Mesendoderm (in vitro differentiated cells): Measurements from ENCODE around the gene PDZRN3.

ENCODE experiments used
- DNase-seq: peaks from one replicate; pipeline ENCODE4 v3.0.0; 2013
- H2AK5ac ChIP-seq: 2 replicates; pipeline ENCODE4 v1.6.1; 2013; ENCODE audit warnings: low read length, inconsistent platforms
- H2BK120ac ChIP-seq: 2 replicates; pipeline ENCODE4 v1.6.1; 2013; ENCODE audit warnings: low read depth, mild to moderate bottlenecking, low read length, moderate library complexity, mixed read lengths
- H2BK15ac ChIP-seq: replicated peaks from 2 replicates; pipeline ENCODE4 v1.6.1; 2013; ENCODE audit warnings: low read depth, mild to moderate bottlenecking, moderate library complexity
- H2BK5ac ChIP-seq: 2 replicates; pipeline ENCODE4 v1.6.1; 2013; ENCODE audit warnings: low read length, inconsistent platforms
- H3K18ac ChIP-seq: 2 replicates; pipeline ENCODE4 v1.6.1; 2013; ENCODE audit warnings: mild to moderate bottlenecking, low read length, mixed read lengths
- H3K23ac ChIP-seq: one replicate; pipeline ENCODE4 v1.6.1; 2013; ENCODE audit warnings: low read length
- H3K27ac ChIP-seq: 2 replicates; pipeline ENCODE4 v1.5.1; 2013; ENCODE audit warnings: low read depth, mild to moderate bottlenecking, inconsistent platforms, low read length, moderate library complexity
- H3K27me3 ChIP-seq: 2 replicates; pipeline ENCODE4 v1.6.1; 2013; ENCODE audit warnings: low read length, control low read depth, mild to moderate bottlenecking, inconsistent platforms; ENCODE audit not compliant: insufficient read depth, poor library complexity
- H3K36me3 ChIP-seq: 2 replicates; pipeline ENCODE4 v1.6.1; 2013; ENCODE audit warnings: low read length, inconsistent platforms; ENCODE audit not compliant: control insufficient read depth, insufficient read depth
- H3K4ac ChIP-seq: one replicate; pipeline ENCODE4 v1.6.1; 2013; ENCODE audit warnings: low read depth, mild to moderate bottlenecking, low read length, moderate library complexity
- H3K4me1 ChIP-seq: 2 replicates; pipeline ENCODE4 v1.6.1; 2013; ENCODE audit warnings: low read depth, low read length, inconsistent platforms; ENCODE audit not compliant: control insufficient read depth
- H3K4me2 ChIP-seq: 2 replicates; pipeline ENCODE4 v1.6.1; 2013; ENCODE audit warnings: low read length
- H3K4me3 ChIP-seq: 2 replicates; pipeline ENCODE4 v1.5.1; 2013; ENCODE audit warnings: mild to moderate bottlenecking, low read length
- H3K56ac ChIP-seq: one replicate; pipeline ENCODE4 v1.6.1; 2013; ENCODE audit warnings: low read length
- H3K79me1 ChIP-seq: 2 replicates; pipeline ENCODE4 v1.6.1; 2013; ENCODE audit warnings: low read length, inconsistent platforms
- H3K79me2 ChIP-seq: 2 replicates; pipeline ENCODE4 v1.6.1; 2013; ENCODE audit warnings: mild to moderate bottlenecking, low read length; ENCODE audit not compliant: control insufficient read depth, insufficient read depth
- H3K9ac ChIP-seq: 2 replicates; pipeline ENCODE4 v1.6.1; 2013; ENCODE audit warnings: low read length, inconsistent platforms
- H4K5ac ChIP-seq: one replicate; pipeline ENCODE4 v1.6.1; 2013; ENCODE audit warnings: low read length
- H4K8ac ChIP-seq: one replicate; pipeline ENCODE4 v1.6.1; 2013; ENCODE audit warnings: low read depth, mild to moderate bottlenecking, control low read depth, low read length, moderate library complexity
- WGBS: extraction: QIAGEN DNeasy Blood & Tissue Kit; methylation state at CpG from one replicate; pipeline ENCODE4 v1.1.7; 2013; ENCODE audit warnings: low lambda C conversion rate, missing lambda C conversion rate; ENCODE audit not compliant: insufficient coverage; ENCODE audit errors: extremely low coverage; 5-methylcytosine and 5-hydroxymethylcytosine counted together

The PDZRN3 gene

GRCh38 chr3:73383470-73384049 lies 241.2 kb downstream of the PDZRN3 start:
- WGBS = no CpG with 5 or more reads among the region's 47 CpGs
- no peak overlapping the region for H2BK5ac ChIP-seq

DNA sequence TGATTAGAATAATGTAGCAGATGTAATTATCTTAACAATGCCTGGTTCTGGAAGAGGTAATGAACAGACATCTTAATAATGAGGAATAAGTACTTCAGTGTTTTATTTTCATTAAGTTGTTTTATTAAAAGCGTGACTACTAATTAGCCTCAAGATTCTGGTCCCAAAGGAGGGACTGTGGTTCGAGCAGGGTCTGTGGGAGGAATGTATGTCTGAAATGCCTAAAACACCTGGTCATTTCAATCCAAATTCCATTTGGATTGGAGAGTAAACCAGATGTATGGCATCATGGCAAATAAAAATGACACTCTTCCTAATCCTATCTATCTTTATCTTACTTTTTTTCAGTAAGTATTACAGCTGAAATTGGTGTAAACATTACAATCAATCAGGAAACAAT lies 243.2 kb downstream of the PDZRN3 start:
- no peak overlapping the region for H2BK15ac ChIP-seq
- H3K27me3 ChIP-seq = no peaks in the 10 kb centered on the region
- H4K5ac ChIP-seq = no peak overlapping the region
- H2BK120ac ChIP-seq = no peak overlapping the region
- no CpG with 5 or more reads among the region's 2 CpGs for WGBS
- no peak overlapping the region for H3K4ac ChIP-seq
- no peak overlapping the region for H2BK5ac ChIP-seq
- no peak overlapping the region for H3K27ac ChIP-seq
- no peaks in the 10 kb centered on the region for H3K36me3 ChIP-seq
- H3K56ac ChIP-seq = no peak overlapping the region
- H3K4me2 ChIP-seq = no peak overlapping the region
- H3K79me1 ChIP-seq = no peaks in the 10 kb centered on the region
- no peak for DNase-seq
- no peak overlapping the region for H3K4me3 ChIP-seq
- H3K4me1 ChIP-seq = no peaks in the 10 kb centered on the region
- no peak overlapping the region for H3K9ac ChIP-seq
- no peak overlapping the region for H3K18ac ChIP-seq
- H4K8ac ChIP-seq = no peak overlapping the region
- H2AK5ac ChIP-seq = no peak overlapping the region
- no peak overlapping the region for H3K23ac ChIP-seq
- no peaks in the 10 kb centered on the region for H3K79me2 ChIP-seq

More at GRCh38 chr3:73383470-73384049, 241.2 kb downstream of the PDZRN3 start:
- Histone ChIP-seq H3K4me3 (no peak overlapping the region), H3K4ac (no peak overlapping the region), H3K27me3 (no peaks in the 10 kb centered on the region), H3K23ac (no peak overlapping the region), H3K9ac (no peak overlapping the region), H3K79me1 (no peaks in the 10 kb centered on the region), H2BK15ac (no peak overlapping the region), H4K5ac (no peak overlapping the region), H3K56ac (no peak overlapping the region), H3K27ac (no peak overlapping the region), H3K18ac (no peak overlapping the region), H3K79me2 (no peaks in the 10 kb centered on the region), H3K36me3 (no peaks in the 10 kb centered on the region), H4K8ac (no peak overlapping the region), H2BK120ac (no peak overlapping the region), H3K4me2 (no peak overlapping the region), H2AK5ac (no peak overlapping the region), H3K4me1 (no peaks in the 10 kb centered on the region)
- DNase-seq = no peak

GRCh38 chr3:73380735-73381532 lies 243.8 kb downstream of the PDZRN3 start:
- no peak overlapping the region for H3K9ac ChIP-seq
- H2AK5ac ChIP-seq = no peak overlapping the region
- H3K27ac ChIP-seq = no peak overlapping the region
- H3K23ac ChIP-seq = no peak overlapping the region
- no peak overlapping the region for H3K18ac ChIP-seq
- no peak overlapping the region for H3K56ac ChIP-seq
- H3K4me1 ChIP-seq = no peaks in the 10 kb centered on the region
- WGBS = no CpG with 5 or more reads among the region's 15 CpGs
- H3K36me3 ChIP-seq = no peaks in the 10 kb centered on the region
- H4K8ac ChIP-seq = no peak overlapping the region
- H2BK15ac ChIP-seq = no peak overlapping the region
- no peak overlapping the region for H3K4ac ChIP-seq
- no peak for DNase-seq
- H3K27me3 ChIP-seq = no peaks in the 10 kb centered on the region
- no peak overlapping the region for H3K4me2 ChIP-seq
- no peaks in the 10 kb centered on the region for H3K79me2 ChIP-seq
- H2BK5ac ChIP-seq = no peak overlapping the region
- no peak overlapping the region for H2BK120ac ChIP-seq
- H4K5ac ChIP-seq = no peak overlapping the region
- H3K79me1 ChIP-seq = no peaks in the 10 kb centered on the region
- no peak overlapping the region for H3K4me3 ChIP-seq

DNA sequence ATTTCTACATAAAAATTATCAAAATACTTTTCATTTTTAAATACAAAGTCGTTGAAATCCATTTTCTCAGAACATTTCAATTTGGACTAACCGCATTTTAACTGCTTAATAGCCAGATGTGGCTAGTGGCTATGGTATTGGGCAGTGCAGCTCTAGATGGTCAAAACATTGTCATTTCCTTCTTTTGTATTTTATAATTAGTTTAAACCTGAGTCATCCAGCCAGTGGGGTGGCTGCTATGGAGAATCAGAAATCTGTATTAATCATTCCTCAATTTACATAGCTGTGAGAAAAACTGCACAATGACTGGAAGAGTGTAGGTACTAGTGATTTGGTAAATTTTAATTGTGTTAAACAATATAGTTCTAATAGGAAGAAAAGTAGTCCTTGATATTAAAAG lies 245.3 kb downstream of the PDZRN3 start:
- H3K4me3 ChIP-seq = no peak overlapping the region
- no peak overlapping the region for H2BK15ac ChIP-seq
- H3K36me3 ChIP-seq = no peaks in the 10 kb centered on the region
- H4K5ac ChIP-seq = no peak overlapping the region
- 100% methylated on average over 2 of the region's 2 CpGs for WGBS
- no peak overlapping the region for H2BK5ac ChIP-seq
- H3K27me3 ChIP-seq = no peaks in the 10 kb centered on the region
- H3K56ac ChIP-seq = no peak overlapping the region
- H3K4me1 ChIP-seq = no peaks in the 10 kb centered on the region
- H3K9ac ChIP-seq = no peak overlapping the region
- H3K18ac ChIP-seq = no peak overlapping the region
- H3K27ac ChIP-seq = no peak overlapping the region
- H3K4ac ChIP-seq = no peak overlapping the region
- DNase-seq = no peak
- H4K8ac ChIP-seq = no peak overlapping the region
- H3K79me1 ChIP-seq = no peaks in the 10 kb centered on the region
- no peak overlapping the region for H2BK120ac ChIP-seq
- no peak overlapping the region for H2AK5ac ChIP-seq
- H3K79me2 ChIP-seq = no peaks in the 10 kb centered on the region
- H3K23ac ChIP-seq = no peak overlapping the region
- no peak overlapping the region for H3K4me2 ChIP-seq

- Histone ChIP-seq H3K36me3 (no peaks in the 10 kb centered on the region), H2BK120ac (no peak overlapping the region), H4K8ac (no peak overlapping the region), H3K4ac (no peak overlapping the region), H3K56ac (no peak overlapping the region), H2BK5ac (no peak overlapping the region), H3K4me2 (no peak overlapping the region), H3K79me1 (no peaks in the 10 kb centered on the region), H3K27me3 (no peaks in the 10 kb centered on the region), H4K5ac (no peak overlapping the region), H3K4me1 (no peaks in the 10 kb centered on the region), H2BK15ac (no peak overlapping the region), H3K79me2 (no peaks in the 10 kb centered on the region), H2AK5ac (no peak overlapping the region), H3K27ac (no peak overlapping the region), H3K18ac (no peak overlapping the region), H3K9ac (no peak overlapping the region), H3K23ac (no peak overlapping the region), H3K4me3 (no peak overlapping the region)
- no peak for DNase-seq
- no CpG with 5 or more reads among the region's 2 CpGs for WGBS
Measured at GRCh38 chr3:73378207-73378606, 246.5 kb downstream of the PDZRN3 start.
